ENCODE data around the gene LRTM2. TPM values are rescaled to one million over a fixed set of nuclear protein-coding genes. Genes with fewer than 3 reads are reported as not detected.

The LRTM2 gene
- total RNA-seq, 3 donors from 2014 or later = not detected

DNA sequence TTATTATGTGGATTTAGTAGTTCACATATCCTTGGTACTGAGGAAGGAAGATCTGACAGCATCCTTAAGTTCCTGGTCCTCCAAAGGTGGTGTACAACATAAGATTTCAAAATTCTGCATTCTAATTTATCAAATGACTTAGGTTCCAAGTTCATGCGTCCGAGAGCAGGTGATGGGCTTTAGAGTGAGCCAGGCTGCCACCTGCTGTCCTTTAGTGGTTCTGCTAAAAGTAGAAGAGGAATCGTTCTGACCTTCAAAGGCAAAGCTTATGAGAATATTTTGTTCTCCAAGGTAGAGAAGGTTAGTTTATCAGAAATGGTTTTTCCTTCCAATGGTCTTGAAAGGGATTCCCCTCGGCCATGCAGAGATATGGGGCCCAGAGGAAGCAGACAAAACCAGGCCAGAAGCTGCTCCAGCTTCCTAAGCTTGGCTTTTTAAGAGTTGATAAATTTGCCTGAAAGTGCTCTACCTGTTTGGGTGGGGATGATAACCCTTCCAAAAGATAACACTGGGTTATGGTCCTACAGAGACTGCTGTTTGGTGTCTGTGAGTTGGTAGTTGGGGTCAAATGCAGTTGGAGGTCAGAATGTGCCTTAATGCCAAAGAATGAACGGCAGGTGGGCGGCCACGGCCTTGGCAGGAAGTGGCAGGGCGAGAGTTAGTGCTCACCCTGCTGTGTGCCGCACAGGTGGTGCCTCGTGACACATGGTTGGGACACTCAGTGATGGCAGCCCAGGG is 29.1 kb upstream of the LRTM2 start:
- peak; percentile 44 for ATAC-seq
- intact Hi-C loops (cut with DNase I, micrococcal nuclease) = loop anchor here (1.0 to 10.0 kb wide), 4 partner anchors 139 to 244 kb away; no protein-coding TSS in a partner anchor
- H3K9me3 ChIP-seq = no peaks in the 10 kb centered on the region
- peaks cover 9% of the 10 kb centered on the region for H3K4me1 ChIP-seq (ENCODE audit: low read depth)
- TF ChIP-seq CTCF (IDR thresholded peaks at IDR 0.05) = peak; percentile 48
- no peak overlapping the region for H3K4me3 ChIP-seq
- peaks cover 3% of the 10 kb centered on the region for H3K36me3 ChIP-seq (ENCODE audit: low read depth)
- DNase-seq = peak in 2 of 3 donors; percentile 62 to 87

DNA sequence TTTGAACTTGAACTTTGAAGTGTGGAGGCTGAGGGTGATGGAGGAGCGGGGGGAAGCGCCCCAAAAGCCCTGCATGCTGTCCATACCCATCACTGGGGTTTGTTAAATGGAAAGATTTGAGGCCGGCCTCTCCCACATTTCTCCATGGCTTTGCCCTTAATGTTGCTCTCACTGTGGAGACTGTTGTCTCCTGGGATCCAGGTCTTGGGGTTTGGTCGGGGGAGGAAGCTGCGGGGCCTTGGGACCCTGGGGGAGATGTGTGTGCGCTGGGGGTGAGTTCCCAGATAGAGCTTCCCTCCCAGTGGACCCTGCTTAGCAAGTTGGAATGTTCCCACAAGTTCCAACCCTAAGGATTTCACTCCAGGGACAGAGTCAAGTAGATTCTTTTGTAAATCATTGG is 28.0 kb upstream of the LRTM2 start:
- DNase-seq = no peak
- H3K9me3 ChIP-seq = no peaks in the 10 kb centered on the region
- intact Hi-C loops (cut with DNase I, micrococcal nuclease) = loop anchor here (5.0 to 10.0 kb wide), 3 partner anchors 140 to 242 kb away; no protein-coding TSS in a partner anchor
- ATAC-seq = no peak
- no peak overlapping the region for H3K4me3 ChIP-seq
- no peaks in the 10 kb centered on the region for H3K36me3 ChIP-seq (ENCODE audit: low read depth)
- no peak for TF ChIP-seq CTCF (IDR thresholded peaks at IDR 0.05)
- peaks cover 9% of the 10 kb centered on the region for H3K4me1 ChIP-seq (ENCODE audit: low read depth)

DNA sequence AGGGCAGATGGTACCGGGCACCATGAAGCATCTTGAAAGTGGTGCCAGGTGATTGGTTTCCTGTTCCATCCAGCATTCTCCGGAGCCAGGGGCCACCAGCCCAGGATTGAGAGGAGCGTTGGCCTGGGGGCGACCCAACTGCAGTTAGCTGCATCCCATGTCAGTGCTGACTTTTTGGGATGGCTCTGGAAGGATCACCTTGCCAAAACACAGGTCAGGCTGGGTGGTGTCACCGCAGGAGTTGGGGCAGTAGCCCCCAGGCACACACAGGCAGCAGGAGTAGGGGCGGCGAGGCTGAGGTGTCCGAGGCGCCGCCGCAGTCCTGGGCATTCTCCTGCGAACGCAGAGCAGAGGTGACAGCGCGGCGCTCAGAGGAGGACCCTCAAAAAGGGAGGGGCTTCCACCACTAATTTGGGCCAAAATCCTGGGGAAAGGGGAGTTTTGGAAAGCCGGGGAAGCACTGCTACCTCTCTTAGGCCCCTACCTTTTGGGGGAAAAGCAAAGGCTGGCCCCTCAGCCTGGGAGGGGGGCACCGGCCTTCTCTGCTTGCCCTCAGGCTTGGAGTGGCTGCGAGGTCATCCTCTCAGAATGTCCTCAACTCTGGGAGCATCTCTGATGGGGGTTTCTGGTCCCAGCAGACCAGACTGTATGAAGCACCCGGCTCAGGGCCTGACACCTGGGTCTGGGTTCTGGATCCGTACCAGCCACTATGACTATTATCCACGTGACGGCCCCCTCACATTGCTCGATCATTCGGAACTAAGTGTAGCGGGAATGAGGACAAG is 26.7 kb upstream of the LRTM2 start:
- DNase-seq (no peak), ATAC-seq (no peak)
- intact Hi-C loops (cut with DNase I, micrococcal nuclease) = loop anchor here (5.0 to 10.0 kb wide), 3 partner anchors 141 to 241 kb away; no protein-coding TSS in a partner anchor
- Histone ChIP-seq H3K9me3 (no peaks in the 10 kb centered on the region), H3K4me1 (ENCODE audit: low read depth) (peaks cover 9% of the 10 kb centered on the region), H3K36me3 (ENCODE audit: low read depth) (no peaks in the 10 kb centered on the region), H3K4me3 (no peak overlapping the region)
- TF ChIP-seq CTCF (IDR thresholded peaks at IDR 0.05) = no peak

DNA sequence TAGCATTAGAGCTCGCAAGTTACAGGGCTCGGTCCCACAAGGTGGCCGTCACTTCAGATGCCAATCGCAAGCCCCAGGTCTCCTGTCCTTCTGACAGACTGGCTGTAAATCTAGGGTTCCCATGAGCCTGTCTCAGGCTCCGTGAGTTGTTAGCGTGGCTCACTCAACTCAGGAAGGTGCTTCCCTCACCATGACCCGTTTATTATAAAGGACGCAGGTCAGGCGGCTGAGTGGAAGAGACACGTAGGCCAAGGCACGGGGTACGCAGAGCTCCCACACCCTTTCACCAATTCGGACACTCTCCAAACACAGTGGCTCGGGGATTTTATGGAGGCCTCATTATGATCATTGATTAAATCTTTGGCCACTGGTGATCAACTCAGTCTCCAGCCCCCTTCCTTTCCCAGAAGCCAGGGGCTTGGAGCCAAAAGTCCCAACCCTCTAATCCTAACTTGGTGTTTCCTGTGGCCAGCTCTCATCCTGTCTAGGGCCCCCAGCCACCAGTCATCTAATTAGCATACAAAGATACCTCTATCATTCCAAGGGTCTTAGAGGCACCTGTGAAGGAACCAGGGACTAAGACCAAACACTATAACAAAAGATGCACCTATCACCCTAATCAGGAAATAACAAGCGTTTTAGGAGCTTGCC is 25.8 kb upstream of the LRTM2 start:
- TF ChIP-seq CTCF (IDR thresholded peaks at IDR 0.05) = no peak
- Histone ChIP-seq H3K4me1 (ENCODE audit: low read depth) (peaks cover 9% of the 10 kb centered on the region), H3K9me3 (no peaks in the 10 kb centered on the region), H3K4me3 (no peak overlapping the region), H3K36me3 (ENCODE audit: low read depth) (no peaks in the 10 kb centered on the region)
- ATAC-seq (no peak), DNase-seq (no peak)
- intact Hi-C loops (cut with DNase I, micrococcal nuclease) = loop anchor here (5.0 to 10.0 kb wide), 4 partner anchors 142 to 240 kb away; no protein-coding TSS in a partner anchor

DNA sequence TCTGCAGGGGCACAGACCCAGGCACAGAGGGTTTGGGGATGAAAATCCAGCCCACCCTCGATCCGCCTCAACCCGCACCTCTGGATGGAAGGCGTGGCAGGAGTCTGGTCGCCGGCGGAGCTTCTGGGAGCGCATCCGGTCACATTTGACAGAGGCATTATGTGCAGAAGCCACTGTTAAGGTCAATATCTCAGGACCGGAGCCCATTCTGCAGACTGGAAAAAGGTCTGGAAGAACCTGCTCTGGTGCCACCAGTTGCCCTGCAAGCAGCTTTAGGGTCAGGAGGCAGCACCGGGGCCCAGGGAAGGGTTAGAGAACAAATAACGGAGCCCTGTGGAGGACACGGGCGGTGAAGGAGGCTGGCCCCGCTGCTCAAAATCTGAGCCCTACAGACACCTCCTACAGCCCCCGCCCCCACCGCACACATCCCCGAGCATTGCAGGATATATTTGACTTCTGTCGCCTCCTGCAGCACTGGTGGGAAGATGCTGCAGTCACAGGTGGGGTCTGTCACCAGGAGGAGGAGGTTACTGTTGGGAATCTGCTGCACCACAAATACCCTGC is 25.1 kb upstream of the LRTM2 start:
- Histone ChIP-seq H3K4me3 (no peak overlapping the region), H3K36me3 (ENCODE audit: low read depth) (no peaks in the 10 kb centered on the region), H3K9me3 (no peaks in the 10 kb centered on the region), H3K4me1 (ENCODE audit: low read depth) (peaks cover 9% of the 10 kb centered on the region)
- DNase-seq (peak in 1 of 3 donors; percentile 58), ATAC-seq (no peak)
- no peak for TF ChIP-seq CTCF (IDR thresholded peaks at IDR 0.05)
- intact Hi-C loops (cut with DNase I, micrococcal nuclease) = loop anchor here (5.0 to 10.0 kb wide), 2 partner anchors 142 to 239 kb away; no protein-coding TSS in a partner anchor
